ENCODE measurements around the gene TTL.
A peak's percentile ranks its signal among the peaks of the same experiment; 100 is the strongest.

The TTL gene

DNA sequence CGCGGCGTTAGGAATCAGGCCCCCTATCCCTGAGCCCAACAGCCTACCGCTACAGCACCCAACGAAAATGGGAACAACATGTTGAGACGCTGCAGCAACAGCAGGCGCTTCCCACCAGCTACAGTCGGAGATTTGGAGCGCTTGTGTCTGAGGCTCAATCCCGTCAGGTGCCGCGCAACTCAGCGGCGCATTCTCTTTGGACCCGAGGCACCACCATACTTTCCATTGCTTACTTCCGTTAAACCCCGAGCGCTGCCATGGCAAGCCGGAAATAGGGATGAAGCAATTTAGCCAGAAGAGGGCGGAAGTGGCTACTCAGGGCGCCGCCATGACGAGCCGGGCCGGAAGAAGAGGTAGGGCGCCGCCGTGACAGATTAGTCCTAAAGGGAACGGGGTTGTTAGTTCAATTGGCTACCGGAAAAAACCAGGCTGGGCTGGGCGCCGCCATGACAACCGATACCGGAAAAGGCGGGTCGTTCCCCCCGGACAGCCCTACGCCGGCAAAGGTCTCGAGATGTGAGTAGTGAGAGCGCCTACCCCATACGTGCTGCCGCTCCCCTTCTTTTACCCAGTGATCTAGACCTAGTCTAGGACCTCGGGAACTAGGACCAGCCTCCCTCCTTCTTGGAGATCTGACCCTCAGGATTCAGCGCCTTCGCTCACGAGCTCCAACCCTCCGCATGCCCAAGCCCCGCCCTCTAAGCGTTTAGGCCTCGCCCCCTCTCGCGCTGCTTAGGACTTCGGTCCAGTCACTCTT, 102.4 kb downstream of the TTL start, which contains the start of gene CHCHD5:
CHCHD5 (plus strand) TSS at position 476 of the 757 bp plus-strand sequence; CDS start at position 515, 39 bp downstream.
- Histone ChIP-seq H3K9me3 (ENCODE audit: severe bottlenecking) (no peaks in the 10 kb centered on the region), H3K36me3 (no peaks in the 10 kb centered on the region), H3K27me3 (ENCODE audit: insufficient read depth, low read depth, severe bottlenecking) (no peaks in the 10 kb centered on the region), H3K4me3 (ENCODE audit: low read depth, low read length) (peak within 1 kb of the TSS; percentile 82), H3K27ac (peak within 1 kb of the TSS; percentile 91)
- DNase-seq = peak; percentile 96
- 0 out of 2 replicates have a peak, but pooled peaks have one; percentile 0 for TF ChIP-seq CTCF (IDR thresholded peaks at IDR 0.05; ENCODE audit: low read depth, low read length)

DNA sequence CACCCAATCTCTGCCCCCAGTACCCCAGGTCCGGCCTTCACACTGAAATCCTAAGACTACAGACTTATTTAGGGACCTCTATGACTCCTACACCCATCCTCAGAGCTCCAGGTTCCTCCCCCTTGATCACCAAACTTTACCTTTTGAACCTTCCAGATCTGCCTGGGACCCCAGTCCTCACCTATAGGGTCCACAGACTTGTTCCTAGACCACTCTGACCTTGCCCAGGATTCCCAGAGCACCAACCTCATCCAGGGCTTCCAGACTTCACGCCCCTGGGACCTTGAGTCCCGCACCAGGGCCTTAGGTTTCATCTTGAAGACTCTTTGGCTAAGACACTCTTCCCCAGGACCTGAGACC, 102.9 kb downstream of the TTL start:
- Histone ChIP-seq H3K27ac (peak overlapping the region; percentile 91), H3K4me3 (ENCODE audit: low read depth, low read length) (peak overlapping the region; percentile 82), H3K36me3 (peaks cover 4% of the 10 kb centered on the region; the same call in 1 of the 2 replicates), H3K27me3 (ENCODE audit: insufficient read depth, low read depth, severe bottlenecking) (no peaks in the 10 kb centered on the region), H3K9me3 (ENCODE audit: severe bottlenecking) (no peaks in the 10 kb centered on the region)
- no peak for TF ChIP-seq CTCF (IDR thresholded peaks at IDR 0.05; ENCODE audit: low read depth, low read length)
- no peak for DNase-seq

DNA sequence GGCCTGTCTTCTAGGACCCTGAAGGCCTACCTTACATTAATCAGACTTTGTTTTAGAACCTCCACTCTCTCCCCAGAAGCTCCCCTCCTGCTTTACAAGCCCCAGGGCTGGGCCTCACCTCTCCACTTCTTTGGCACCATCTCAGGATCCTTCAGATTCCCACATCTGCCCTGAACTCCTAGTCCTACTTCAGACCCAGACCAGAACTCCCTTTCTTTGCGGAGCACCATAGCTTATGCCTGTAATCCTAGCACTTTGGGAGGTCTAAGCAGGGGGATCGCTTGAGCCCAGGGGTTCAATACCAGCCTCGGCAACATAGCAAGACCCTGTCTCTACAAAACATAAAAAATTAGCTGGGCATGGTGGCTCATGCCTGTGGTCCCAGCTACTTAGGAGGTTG, 103.4 kb downstream of the TTL start:
- Histone ChIP-seq H3K27me3 (ENCODE audit: insufficient read depth, low read depth, severe bottlenecking) (no peaks in the 10 kb centered on the region), H3K4me3 (ENCODE audit: low read depth, low read length) (peak overlapping the region; percentile 82)

DNA sequence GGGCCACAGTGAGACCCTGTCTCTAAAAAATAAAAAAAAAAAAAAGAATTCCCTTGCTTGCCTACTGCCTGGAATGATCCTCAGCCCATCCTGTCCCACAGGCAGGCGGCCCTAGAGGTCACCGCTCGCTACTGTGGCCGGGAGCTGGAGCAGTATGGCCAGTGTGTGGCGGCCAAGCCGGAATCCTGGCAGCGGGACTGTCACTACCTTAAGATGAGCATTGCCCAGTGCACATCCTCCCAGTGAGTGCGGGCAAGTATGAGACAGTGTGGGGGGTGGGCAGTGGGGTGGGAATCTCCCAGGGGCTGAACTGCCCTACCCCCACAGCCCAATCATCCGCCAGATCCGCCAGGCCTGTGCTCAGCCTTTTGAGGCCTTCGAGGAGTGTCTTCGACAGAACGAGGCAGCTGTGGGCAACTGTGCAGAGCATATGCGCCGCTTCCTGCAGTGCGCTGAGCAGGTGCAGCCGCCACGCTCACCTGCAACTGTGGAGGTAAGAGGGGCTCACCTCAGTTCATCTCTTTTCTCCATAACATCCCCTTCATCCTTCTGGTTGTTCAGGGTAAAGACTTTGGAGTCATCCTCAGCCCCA, 104.0 kb downstream of the TTL start:
- H3K9me3 ChIP-seq (ENCODE audit: severe bottlenecking) = no peaks in the 10 kb centered on the region
- no peak overlapping the region for H3K4me3 ChIP-seq (ENCODE audit: low read depth, low read length)
- DNase-seq = no peak
- no peak for TF ChIP-seq CTCF (IDR thresholded peaks at IDR 0.05; ENCODE audit: low read depth, low read length)
- peaks cover 4% of the 10 kb centered on the region; the same call in 1 of the 2 replicates for H3K36me3 ChIP-seq
- no peaks in the 10 kb centered on the region for H3K27me3 ChIP-seq (ENCODE audit: insufficient read depth, low read depth, severe bottlenecking)
- H3K27ac ChIP-seq = no peak overlapping the region

More for the DNA sequence above, 103.4 kb downstream of the TTL start:
- H3K36me3 ChIP-seq = peaks cover 4% of the 10 kb centered on the region; the same call in 1 of the 2 replicates
- DNase-seq = no peak
- TF ChIP-seq CTCF (IDR thresholded peaks at IDR 0.05; ENCODE audit: low read depth, low read length) = no peak
- peak overlapping the region; percentile 91 for H3K27ac ChIP-seq
- no peaks in the 10 kb centered on the region for H3K9me3 ChIP-seq (ENCODE audit: severe bottlenecking)

- Histone ChIP-seq H3K27ac (peak overlapping the region; percentile 78), H3K36me3 (peaks cover 6% of the 10 kb centered on the region), H3K4me3 (ENCODE audit: low read depth, low read length) (no peak overlapping the region), H3K27me3 (ENCODE audit: insufficient read depth, low read depth, severe bottlenecking) (no peaks in the 10 kb centered on the region), H3K9me3 (ENCODE audit: severe bottlenecking) (peaks cover 5% of the 10 kb centered on the region)
- no peak for TF ChIP-seq CTCF (IDR thresholded peaks at IDR 0.05; ENCODE audit: low read depth, low read length)
- peak; percentile 78 for DNase-seq
Measured at GRCh38 chr2:112588611-112589045, 106.7 kb downstream of the TTL start.

Measured in WERI-Rb-1 (cell line).